ENCODE results near the gene CSF2RB.
"Not testable (repeated sequence)": the region's sequence is repeated elsewhere in the genome, so short reads cannot be mapped to it uniquely, and the experiment has no call there.

The CSF2RB gene

GRCh38 chr22:36982136-36982535 lies 68.7 kb downstream of the CSF2RB start:
- ChIA-PET POLR2A (no interaction called here), CTCF (interaction anchor here (1.0 to 2.4 kb wide), 3 partner anchors 126 to 201 kb away, joined by 3 to 8 read pairs (median 4); no protein-coding TSS in a partner anchor)
- no peak for TF ChIP-seq CTCF (IDR thresholded peaks at IDR 0.05; ENCODE audit: control extremely low read depth, extremely low read depth, low read depth, missing control alignments)
- DNase-seq (ENCODE audit: extremely low spot score), result no peak

GRCh38 chr22:36985211-36985889 lies 71.9 kb downstream of the CSF2RB start:
- ChIA-PET CTCF (interaction anchor here (1.4 kb wide), 1 partner anchor 36 kb away, joined by 3 read pairs; no protein-coding TSS in a partner anchor), POLR2A (no interaction called here)
- no peak for TF ChIP-seq CTCF (IDR thresholded peaks at IDR 0.05; ENCODE audit: control extremely low read depth, extremely low read depth, low read depth, missing control alignments)
- DNase-seq (ENCODE audit: extremely low spot score), result no peak

GRCh38 chr22:36986242-36986821 lies 72.9 kb downstream of the CSF2RB start:
- CTCF ChIA-PET, result interaction anchor here (1.4 to 4.2 kb wide), 2 partner anchors 9 to 35 kb away, joined by 3 to 27 read pairs; no protein-coding TSS in a partner anchor
- POLR2A ChIA-PET, result no interaction called here
- no peak for DNase-seq (ENCODE audit: extremely low spot score)
- peak; percentile 12 for TF ChIP-seq CTCF (IDR thresholded peaks at IDR 0.05; ENCODE audit: control extremely low read depth, extremely low read depth, low read depth, missing control alignments)

- no peak for TF ChIP-seq CTCF (IDR thresholded peaks at IDR 0.05; ENCODE audit: control extremely low read depth, extremely low read depth, low read depth, missing control alignments)
- POLR2A ChIA-PET, result no interaction called here
- DNase-seq (ENCODE audit: extremely low spot score), result no peak
- CTCF ChIA-PET, result interaction anchor here (1.0 to 4.2 kb wide), 2 partner anchors 11 to 19 kb away, joined by 3 to 27 read pairs; a partner anchor contains a TSS
These were observed 74.8 kb downstream of the CSF2RB start for GRCh38 chr22:36988075-36988832.

- DNase-seq (ENCODE audit: extremely low spot score); POLR2A ChIA-PET: not testable (repeated sequence)
- CTCF ChIA-PET, result interaction anchor here (4.2 kb wide), 1 partner anchor 12 kb away, joined by 27 read pairs; no protein-coding TSS in a partner anchor
These were observed 75.6 kb downstream of the CSF2RB start for GRCh38 chr22:36989012-36989411.

Data from GM10248 (cell line).